Pancreas (tissue), 10 donors: Measurements from ENCODE around the gene BAIAP3. TPM values are rescaled to one million over a fixed set of nuclear protein-coding genes. Genes with fewer than 3 reads are reported as not detected.

ENCODE experiments used
- ATAC-seq, 4 donors: fragments of 200-7000 bp; cut with Tn5 transposase; one replicate each; pipeline versions ENCODE4 v1.8.0 to v1.9.1; 2020; ENCODE audit warnings: mild to moderate bottlenecking in 4 of 4, moderate library complexity in 4 of 4
- DNase-seq, 6 donors: peaks; one replicate each; pipeline ENCODE4 v3.0.0-alpha.2; 2020
- FAIRE-seq: peaks from 2 replicates; lab custom pipeline; 2012; peaks lifted over from hg19 to GRCh38; lab: Jason Lieb, UNC
- H3K27ac ChIP-seq, 4 donors: fragments of 200-600 bp; sonication (generic); 1 replicate in 3 of 4; 2 replicates in 1 of 4; pipeline versions ENCODE4 v1.5.0 to v1.8.0; 2020
- H3K27me3 ChIP-seq, 4 donors: fragments of 200-600 bp; one replicate each; pipeline ENCODE4 v1.8.0; 2021
- H3K36me3 ChIP-seq, 3 donors: fragments of 200-600 bp; sonication (generic) in 1 of 3; one replicate each; pipeline versions ENCODE4 v1.5.0 to v1.8.0; 2020 to 2021
- H3K4me1 ChIP-seq, 3 donors: fragments of 200-600 bp; one replicate each; pipeline ENCODE4 v1.8.0; 2021
- H3K4me3 ChIP-seq, 4 donors: fragments of 200-600 bp; sonication (generic) in 2 of 4; one replicate each; pipeline versions ENCODE4 v1.5.0 to v1.8.0; 2020 to 2021
- H3K9me3 ChIP-seq, 4 donors: fragments of 200-600 bp; one replicate each; pipeline ENCODE4 v1.8.0; 2021
- WGBS, 2 donors: extraction: QIAGEN DNeasy Blood & Tissue Kit; methylation state at CpG; one replicate each; pipeline ENCODE4 v1.1.7; 2013; 5-methylcytosine and 5-hydroxymethylcytosine counted together
- intact Hi-C, 3 donors: fragments of 100-400 bp; cut with DNase I; formaldehyde crosslinking; loops; one replicate each; pipeline versions ENCODE4 v1.11.1 to v1.14.2; 2022
- polyA plus RNA-seq, 2 donors: library from polyadenylated mRNA; stranded (reverse); fragments of 200-250 nt; gene quantifications; one replicate each; pipeline ENCODE4 v1.2.3, GENCODE V29; 2013
- total RNA-seq, 6 donors: library from RNA; stranded (reverse); fragmentation: NEBNext Ultra II Directional in 4 of 6; extraction: Animal tissue kit (Norgen Biotek cat#: 25700) in 4 of 6; gene quantifications; one replicate each; pipeline versions ENCODE4 v1.2.1 to v1.2.4, GENCODE V29; 2021 to 2023
- TF ChIP-seq, protein P1 (sequence below), 4 donors: fragments of 200-600 bp; sonication (generic) in 3 of 4; IDR thresholded peaks; one replicate each; pipeline versions ENCODE4 v1.5.0 to v1.8.0; 2021; ENCODE audit warnings: antibody characterized with exemption in 4 of 4
- donor health status: healthy with polysubstance abuse.
- donor health status: DM: no; HTN: no; CAD: no; lungs with moderate emphysema.
- donor health status: DM: no; HTN: no; CAD: no.
- donor health status: control.
- donor health status: control.
- donor health status: Bipolar disorder and iron deficiency.
- donor health status: DM: yes; HTN: yes; CAD: no.
- donor health status: DM: no; HTN: no; CAD: no.
- donor health status: DM: no; HTN: no; CAD: no.
- donor health status: DM: yes; HTN: yes; CAD: no.

The BAIAP3 gene
- total and polyA plus RNA-seq, 8 donors, result 2.1 to 110 (median 12.6) TPM

DNA sequence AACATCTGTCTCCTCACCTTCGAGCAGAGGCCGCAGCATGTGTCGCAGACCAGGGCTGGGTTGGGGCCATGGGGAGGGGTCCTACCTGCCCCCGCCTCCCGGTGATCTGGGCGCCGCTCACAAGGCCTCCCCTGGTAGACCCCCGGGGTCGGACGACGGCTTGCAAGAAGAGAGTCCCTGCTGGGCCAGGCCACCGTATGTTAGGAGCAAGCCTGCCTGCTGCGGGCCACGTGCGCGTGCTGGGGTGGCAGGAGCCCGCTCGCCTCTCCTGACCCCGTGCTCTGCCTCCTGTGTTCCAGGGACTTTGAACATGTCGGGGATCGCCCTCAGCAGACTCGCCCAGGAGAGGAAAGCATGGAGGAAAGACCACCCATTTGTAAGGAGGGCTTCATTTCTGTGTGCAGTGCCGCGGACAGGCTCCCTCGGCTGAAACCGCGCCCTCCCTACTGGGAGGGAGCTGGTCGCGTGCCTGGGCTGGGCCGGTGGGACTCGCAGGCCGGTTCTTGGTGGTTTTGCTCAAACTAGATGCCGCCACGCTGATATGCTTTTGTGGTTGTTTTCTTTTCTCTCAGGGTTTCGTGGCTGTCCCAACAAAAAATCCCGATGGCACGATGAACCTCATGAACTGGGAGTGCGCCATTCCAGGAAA, 19.6 kb upstream of the BAIAP3 start:
- intact Hi-C loops, result no loop called here
- peaks cover 8 to 16% (median 15%) of the 10 kb centered on the region in 3 donors for H3K4me1 ChIP-seq
- TF ChIP-seq, protein P1, sequence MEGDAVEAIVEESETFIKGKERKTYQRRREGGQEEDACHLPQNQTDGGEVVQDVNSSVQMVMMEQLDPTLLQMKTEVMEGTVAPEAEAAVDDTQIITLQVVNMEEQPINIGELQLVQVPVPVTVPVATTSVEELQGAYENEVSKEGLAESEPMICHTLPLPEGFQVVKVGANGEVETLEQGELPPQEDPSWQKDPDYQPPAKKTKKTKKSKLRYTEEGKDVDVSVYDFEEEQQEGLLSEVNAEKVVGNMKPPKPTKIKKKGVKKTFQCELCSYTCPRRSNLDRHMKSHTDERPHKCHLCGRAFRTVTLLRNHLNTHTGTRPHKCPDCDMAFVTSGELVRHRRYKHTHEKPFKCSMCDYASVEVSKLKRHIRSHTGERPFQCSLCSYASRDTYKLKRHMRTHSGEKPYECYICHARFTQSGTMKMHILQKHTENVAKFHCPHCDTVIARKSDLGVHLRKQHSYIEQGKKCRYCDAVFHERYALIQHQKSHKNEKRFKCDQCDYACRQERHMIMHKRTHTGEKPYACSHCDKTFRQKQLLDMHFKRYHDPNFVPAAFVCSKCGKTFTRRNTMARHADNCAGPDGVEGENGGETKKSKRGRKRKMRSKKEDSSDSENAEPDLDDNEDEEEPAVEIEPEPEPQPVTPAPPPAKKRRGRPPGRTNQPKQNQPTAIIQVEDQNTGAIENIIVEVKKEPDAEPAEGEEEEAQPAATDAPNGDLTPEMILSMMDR (IDR thresholded peaks at IDR 0.05), result no peak
- H3K4me3 ChIP-seq, result no peak overlapping the region
- no peak for ATAC-seq
- DNase-seq, result peak in 1 of 6 donors; percentile 79
- 90% methylated on average over 38 of the region's 38 CpGs for WGBS, 2 donors
- FAIRE-seq, result no peak
- H3K36me3 ChIP-seq, result peaks cover 4 to 47% (median 31%) of the 10 kb centered on the region in 3 donors
- H3K27me3 ChIP-seq, result no peaks in the 10 kb centered on the region
- no peak overlapping the region for H3K27ac ChIP-seq
- H3K9me3 ChIP-seq, result no peaks in the 10 kb centered on the region

DNA sequence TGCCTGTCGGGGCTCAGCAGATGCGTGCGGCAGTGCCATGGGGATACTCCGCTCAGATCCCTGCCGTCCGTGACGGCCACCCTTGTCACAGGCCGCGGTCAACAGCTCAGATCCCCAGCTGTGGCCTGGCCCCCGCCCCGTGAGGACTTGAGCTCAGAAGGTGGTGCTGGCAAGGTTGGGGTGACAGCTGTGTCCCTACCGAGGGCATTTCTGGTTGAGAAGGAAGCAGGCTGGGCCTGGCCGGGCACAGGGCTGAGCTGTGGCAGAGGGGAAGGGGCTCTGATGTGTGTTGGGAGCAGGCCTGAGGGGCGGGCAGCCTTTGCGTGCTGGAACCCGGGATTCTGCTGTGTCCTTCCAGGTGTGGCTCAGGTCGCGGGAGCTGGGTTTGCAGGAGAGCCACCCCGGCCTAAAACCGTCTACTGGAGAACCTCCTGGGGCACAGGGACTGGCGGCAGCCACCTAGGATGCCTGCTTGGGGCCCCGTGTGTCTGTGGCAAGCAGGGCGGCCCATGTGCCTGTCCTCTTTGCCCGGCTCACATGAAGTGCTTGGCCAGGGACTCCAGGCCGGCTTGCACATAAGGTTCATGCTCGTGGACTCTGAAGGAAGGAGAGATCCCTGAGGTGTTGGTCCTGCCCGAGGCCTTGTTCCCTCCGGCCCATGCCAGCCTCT, 18.9 kb upstream of the BAIAP3 start:
- no peak overlapping the region for H3K4me3 ChIP-seq
- no peaks in the 10 kb centered on the region for H3K27me3 ChIP-seq
- H3K4me1 ChIP-seq, result peaks cover 8 to 16% (median 15%) of the 10 kb centered on the region in 3 donors
- intact Hi-C loops, result no loop called here
- peak in 1 of 6 donors; percentile 62 for DNase-seq
- no peak overlapping the region for H3K27ac ChIP-seq
- 87 to 89% methylated on average over 28 of the region's 28 CpGs for WGBS, 2 donors
- TF ChIP-seq, protein P1 (IDR thresholded peaks at IDR 0.05), result no peak
- peaks cover 4 to 54% (median 31%) of the 10 kb centered on the region in 3 donors for H3K36me3 ChIP-seq
- no peak for ATAC-seq
- H3K9me3 ChIP-seq, result no peaks in the 10 kb centered on the region
- FAIRE-seq, result no peak

DNA sequence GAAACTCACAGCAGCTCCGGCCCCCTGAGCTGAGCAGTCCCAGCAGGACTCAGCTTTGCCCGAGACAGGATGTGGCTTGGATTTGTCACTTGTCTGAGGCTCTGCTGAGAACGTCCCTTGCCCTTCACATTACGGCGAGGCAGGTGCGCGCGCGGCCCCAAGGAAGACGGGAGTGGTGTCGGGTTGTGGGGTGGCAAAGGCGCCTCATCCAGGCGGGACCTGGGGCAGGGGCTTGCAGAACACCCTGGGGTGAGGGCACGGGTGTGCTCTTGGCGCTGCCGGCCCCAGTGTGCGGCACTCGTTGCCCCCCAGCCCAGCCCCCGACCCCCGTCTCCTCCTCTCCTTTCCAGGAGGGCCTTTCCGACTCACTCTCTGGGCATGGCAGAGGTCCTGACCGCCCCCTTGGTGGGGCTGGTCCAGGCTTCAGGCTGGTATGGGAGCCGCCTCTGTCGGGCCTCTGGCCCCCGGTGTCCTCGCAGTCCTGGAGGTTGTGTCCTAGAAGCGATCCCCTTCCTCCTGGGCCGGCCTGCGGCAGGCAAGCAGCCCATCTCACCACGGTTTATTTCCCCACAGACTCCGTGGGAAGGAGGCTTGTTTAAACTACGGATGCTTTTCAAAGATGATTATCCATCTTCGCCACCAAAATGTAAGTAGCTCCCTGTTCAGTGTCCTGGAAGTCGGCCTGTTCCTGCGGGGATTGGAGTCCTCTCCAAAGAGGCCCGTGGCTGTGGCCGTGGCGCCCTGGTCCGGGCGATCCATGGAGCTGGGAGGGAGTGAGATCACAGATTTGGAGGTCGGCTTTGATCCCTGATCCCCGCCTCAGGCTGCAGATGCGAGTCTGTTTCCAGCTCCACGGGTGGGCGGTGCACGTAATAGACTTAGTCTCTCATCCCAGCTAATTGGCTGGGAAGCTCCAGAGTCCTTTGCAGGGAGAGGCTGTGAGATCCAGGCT, 18.1 kb upstream of the BAIAP3 start:
- Histone ChIP-seq H3K27ac (no peak overlapping the region), H3K27me3 (no peaks in the 10 kb centered on the region), H3K4me1 (peaks cover 8 to 16% (median 15%) of the 10 kb centered on the region in 3 donors), H3K36me3 (peaks cover 9 to 62% (median 33%) of the 10 kb centered on the region in 3 donors), H3K4me3 (no peak overlapping the region), H3K9me3 (no peaks in the 10 kb centered on the region)
- DNase-seq (peak in 1 of 6 donors; percentile 60), FAIRE-seq (no peak), ATAC-seq (no peak)
- WGBS, 2 donors, result 85 to 88% methylated on average over 46 of the region's 46 CpGs
- TF ChIP-seq, protein P1 (IDR thresholded peaks at IDR 0.05), result no peak
- intact Hi-C loops, result no loop called here

DNA sequence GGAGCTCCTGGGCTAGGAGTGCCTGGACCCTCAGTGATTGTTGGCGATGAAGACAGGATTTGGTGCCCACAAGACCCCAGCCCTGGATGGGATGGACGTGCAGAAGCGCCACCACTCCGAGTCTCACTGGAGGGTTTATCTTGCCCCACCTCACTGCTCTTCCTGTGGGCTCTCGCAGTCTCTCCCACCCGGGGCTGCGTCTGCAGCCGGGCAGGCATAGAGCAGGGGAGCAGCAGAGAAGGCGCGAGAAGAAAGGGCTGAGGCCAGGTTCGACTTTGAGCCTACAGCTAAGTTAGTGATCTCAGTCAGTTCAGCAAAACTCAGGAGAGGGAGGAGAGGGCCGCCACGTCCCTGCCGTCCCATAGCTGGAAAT, 17.4 kb upstream of the BAIAP3 start:
- Histone ChIP-seq H3K4me3 (no peak overlapping the region), H3K36me3 (peaks cover 9 to 69% (median 40%) of the 10 kb centered on the region in 3 donors), H3K9me3 (no peaks in the 10 kb centered on the region), H3K27ac (no peak overlapping the region), H3K27me3 (no peaks in the 10 kb centered on the region), H3K4me1 (peaks cover 8 to 14% (median 13%) of the 10 kb centered on the region in 3 donors)
- no peak for ATAC-seq
- no peak for FAIRE-seq
- intact Hi-C loops, result no loop called here
- TF ChIP-seq, protein P1 (IDR thresholded peaks at IDR 0.05), result no peak
- DNase-seq, result no peak
- 89 to 92% methylated on average over 14 of the region's 14 CpGs for WGBS, 2 donors
